GM21423 (cell line): ENCODE data around the gene ARMH2.
"Not testable (repeated sequence)": the region's sequence is repeated elsewhere in the genome, so short reads cannot be mapped to it uniquely, and the experiment has no call there.

Source experiments
- ATAC-seq: cut with Tn5 transposase; IDR thresholded peaks from one replicate; pipeline ENCODE4 v1.9.1; 2021; ENCODE audit warnings: mild to moderate bottlenecking, moderate library complexity; ENCODE audit not compliant: unreplicated experiment

ARMH2 gene

GRCh38 chr6:24765968-24766367 lies 32.7 kb downstream of the ARMH2 start:
- not testable (repeated sequence) for ATAC-seq

- ATAC-seq, result not testable (repeated sequence)
Measured at GRCh38 chr6:24764833-24765828, 33.6 kb downstream of the ARMH2 start.

GRCh38 chr6:24763578-24763977 lies 35.1 kb downstream of the ARMH2 start:
- no peak for ATAC-seq

GRCh38 chr6:24761851-24762250 lies 36.9 kb downstream of the ARMH2 start:
- no peak for ATAC-seq

GRCh38 chr6:24761193-24761835 lies 37.4 kb downstream of the ARMH2 start:
- ATAC-seq, result no peak

GRCh38 chr6:24760210-24760609 lies 38.5 kb downstream of the ARMH2 start:
- ATAC-seq, result no peak

- ATAC-seq, result no peak
Measured at GRCh38 chr6:24759718-24760117, 39.0 kb downstream of the ARMH2 start.

GRCh38 chr6:24757611-24758010 lies 41.1 kb downstream of the ARMH2 start:
- ATAC-seq, result no peak

GRCh38 chr6:24755279-24755678 lies 43.4 kb downstream of the ARMH2 start:
- ATAC-seq, result no peak

GRCh38 chr6:24754378-24754777 lies 44.3 kb downstream of the ARMH2 start:
- not testable (repeated sequence) for ATAC-seq

- ATAC-seq, result no peak
Measured at GRCh38 chr6:24753545-24753944, 45.2 kb downstream of the ARMH2 start.

GRCh38 chr6:24752917-24753492 lies 45.7 kb downstream of the ARMH2 start:
- ATAC-seq, result no peak

- ATAC-seq, result no peak
Measured at GRCh38 chr6:24752503-24752902, 46.2 kb downstream of the ARMH2 start.

- ATAC-seq, result not testable (repeated sequence)
Measured at GRCh38 chr6:24750878-24751277, 47.8 kb downstream of the ARMH2 start.

- ATAC-seq, result no peak
Measured at GRCh38 chr6:24749297-24749696, 49.4 kb downstream of the ARMH2 start.
